GM21367 (cell line): ENCODE measurements around the gene VARS1.

Experiments used
- ATAC-seq: cut with Tn5 transposase; IDR thresholded peaks from one replicate; pipeline ENCODE4 v1.9.1; 2021; ENCODE audit not compliant: unreplicated experiment

Gene VARS1

DNA sequence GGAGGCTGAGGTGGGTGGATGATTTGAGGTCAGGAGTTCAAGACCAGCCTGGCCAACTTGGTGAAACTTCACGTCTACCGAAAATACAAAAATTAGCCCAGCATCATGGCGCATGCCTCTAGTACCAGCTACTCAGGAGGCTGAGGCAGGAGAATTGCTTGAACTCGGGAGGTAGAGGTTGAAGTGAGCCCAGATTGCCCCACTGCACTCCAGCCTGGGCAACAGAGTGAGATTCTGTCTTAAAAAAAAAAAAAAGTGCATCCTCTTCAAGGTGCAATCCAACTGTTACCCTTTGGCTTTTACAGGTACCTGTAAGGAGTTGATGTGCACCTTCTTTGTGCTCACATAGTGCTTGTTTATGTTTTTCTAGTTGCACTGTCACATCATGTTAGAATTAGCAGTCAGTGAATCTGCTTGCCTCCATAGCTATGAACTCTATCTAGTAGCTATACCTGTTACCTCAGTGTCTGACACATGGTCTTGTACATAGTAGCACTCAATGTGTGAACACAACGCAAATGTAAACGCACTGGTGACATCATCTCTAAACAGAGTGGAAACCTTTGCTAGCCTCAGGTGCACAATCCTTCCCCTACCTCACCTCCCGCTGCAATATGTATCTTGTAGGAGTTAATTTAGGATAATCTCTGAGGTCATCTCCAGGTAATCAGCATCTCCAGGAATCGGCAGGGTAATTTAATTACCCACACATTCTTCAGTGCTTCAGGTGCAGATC lies 46.1 kb downstream of the VARS1 start:
- no peak for ATAC-seq
